ENCODE measurements around the gene RANBP1.

The RANBP1 gene

GRCh38 chr22:20175597-20175900, 59.6 kb downstream of the RANBP1 start:
- DNase-seq = no peak

- DNase-seq = no peak
Measured at GRCh38 chr22:20176421-20177085, 60.6 kb downstream of the RANBP1 start.

Data from GOT3 (cell line).